Measurements from ENCODE around the gene PROX2. TPM values are rescaled to one million over a fixed set of nuclear protein-coding genes. Genes with fewer than 3 reads are reported as not detected.

PROX2 gene
- total and polyA plus RNA-seq, 2 donors: 0.09 to 0.14 TPM

DNA sequence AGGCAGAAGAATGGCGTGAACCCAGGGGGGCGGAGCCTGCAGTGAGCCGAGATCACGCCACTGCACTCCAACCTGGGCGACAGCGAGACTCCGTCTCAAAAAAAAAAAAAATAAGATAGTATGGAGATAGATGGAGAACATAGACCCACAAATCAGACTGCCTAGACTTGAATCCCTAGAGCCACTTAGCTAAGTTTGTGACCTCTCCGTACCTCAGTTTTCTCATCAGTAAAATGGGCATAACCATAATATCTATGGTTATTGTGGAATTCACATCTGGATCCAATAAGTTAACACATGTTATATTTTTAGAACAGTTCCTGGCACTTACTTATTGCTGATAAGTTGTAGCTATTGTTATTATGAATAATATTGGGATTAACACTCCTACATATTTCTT lies 7.2 kb downstream of the PROX2 start:
- Histone ChIP-seq H3K36me3 (ENCODE audit: control insufficient read depth in 2 of 2, insufficient read depth in 2 of 2, low read length in 1 of 2) (no peaks in the 10 kb centered on the region), H3K4me3 (ENCODE audit: low read length in 2 of 2) (no peak overlapping the region), H3K27ac (ENCODE audit: low read depth in 1 of 2, low read length in 1 of 2) (no peak overlapping the region), H3K9me3 (ENCODE audit: control insufficient read depth in 2 of 2, insufficient read depth in 1 of 2, low read length in 1 of 2) (no peaks in the 10 kb centered on the region), H3K27me3 (ENCODE audit: control insufficient read depth in 2 of 2, insufficient read depth in 1 of 2, low read length in 1 of 2) (no peaks in the 10 kb centered on the region), H3K4me1 (ENCODE audit: control insufficient read depth in 2 of 2, insufficient read depth in 2 of 2, low read length in 2 of 2) (peaks cover 0 to 7% of the 10 kb centered on the region in 2 donors)
- WGBS: 98% methylated on average over 8 of the region's 8 CpGs
- no peak for DNase-seq (ENCODE audit: low read depth in 6 of 9, low spot score in 9 of 9)

DNA sequence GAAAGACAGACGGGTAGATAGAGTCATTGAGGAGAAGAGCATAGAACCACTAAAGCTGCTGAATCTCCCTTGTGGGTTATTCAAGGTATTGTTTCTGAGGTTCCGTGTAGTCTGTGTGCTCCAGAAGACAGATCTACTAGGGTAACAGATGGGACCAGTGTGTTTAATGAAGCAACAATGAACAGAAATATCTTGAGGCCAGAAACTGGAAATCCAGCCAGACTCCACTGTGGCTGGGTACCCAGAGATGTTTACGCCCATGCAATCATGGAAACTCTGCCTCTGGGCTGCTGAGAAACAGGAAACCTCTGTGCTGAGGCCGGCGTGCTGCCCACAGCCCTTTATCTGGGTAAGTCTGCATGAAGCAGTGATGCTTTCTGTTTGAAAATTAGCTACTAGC lies 8.3 kb downstream of the PROX2 start:
- no peaks in the 10 kb centered on the region for H3K36me3 ChIP-seq (ENCODE audit: control insufficient read depth in 2 of 2, insufficient read depth in 2 of 2, low read length in 1 of 2)
- H3K4me3 ChIP-seq (ENCODE audit: low read length in 2 of 2): no peak overlapping the region
- no peak overlapping the region for H3K27ac ChIP-seq (ENCODE audit: low read depth in 1 of 2, low read length in 1 of 2)
- peak in 2 of 9 donors; percentile 28 to 52 for DNase-seq (ENCODE audit: low read depth in 6 of 9, low spot score in 9 of 9)
- H3K4me1 ChIP-seq (ENCODE audit: control insufficient read depth in 2 of 2, insufficient read depth in 2 of 2, low read length in 2 of 2): peaks cover 0 to 11% of the 10 kb centered on the region in 2 donors
- WGBS: 38% methylated on average over 5 of the region's 5 CpGs
- H3K9me3 ChIP-seq (ENCODE audit: control insufficient read depth in 2 of 2, insufficient read depth in 1 of 2, low read length in 1 of 2): no peaks in the 10 kb centered on the region
- no peaks in the 10 kb centered on the region for H3K27me3 ChIP-seq (ENCODE audit: control insufficient read depth in 2 of 2, insufficient read depth in 1 of 2, low read length in 1 of 2)

DNA sequence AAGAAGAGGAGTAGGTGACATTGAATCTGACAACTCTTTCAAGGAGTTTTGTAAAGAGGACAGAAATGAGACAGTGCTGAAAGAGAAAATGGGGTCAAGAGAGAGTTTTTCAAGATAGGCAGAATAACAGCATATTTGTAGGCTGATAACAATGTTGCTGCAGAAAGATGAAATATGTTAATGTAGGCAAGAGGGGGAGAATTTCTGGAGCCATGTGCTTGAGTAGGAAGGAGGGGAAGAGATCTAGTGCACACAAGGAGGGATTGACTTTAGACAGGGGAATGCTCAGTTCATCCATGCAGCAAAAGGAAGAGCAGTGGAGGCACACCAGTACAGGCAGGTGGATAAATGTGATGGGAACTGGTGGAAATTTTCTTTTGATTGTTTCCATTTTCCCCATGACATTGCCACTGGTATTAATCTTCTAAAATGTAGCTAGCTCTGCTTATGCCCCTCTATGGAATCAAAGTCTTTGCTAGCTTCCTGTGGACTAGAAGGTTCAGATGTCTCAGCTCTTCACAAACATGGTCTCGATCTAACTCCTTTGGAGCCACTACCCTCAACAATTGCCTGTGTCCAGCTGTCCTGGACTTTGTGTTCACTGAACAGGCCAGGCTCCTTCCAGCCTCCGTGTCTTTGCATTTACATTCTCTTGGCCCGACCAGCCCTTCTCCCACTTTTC lies 9.1 kb downstream of the PROX2 start:
- Histone ChIP-seq H3K9me3 (ENCODE audit: control insufficient read depth in 2 of 2, insufficient read depth in 1 of 2, low read length in 1 of 2) (no peaks in the 10 kb centered on the region), H3K27ac (ENCODE audit: low read depth in 1 of 2, low read length in 1 of 2) (no peak overlapping the region), H3K4me3 (ENCODE audit: low read length in 2 of 2) (no peak overlapping the region), H3K27me3 (ENCODE audit: control insufficient read depth in 2 of 2, insufficient read depth in 1 of 2, low read length in 1 of 2) (no peaks in the 10 kb centered on the region), H3K4me1 (ENCODE audit: control insufficient read depth in 2 of 2, insufficient read depth in 2 of 2, low read length in 2 of 2) (peaks cover 0 to 11% of the 10 kb centered on the region in 2 donors), H3K36me3 (ENCODE audit: control insufficient read depth in 2 of 2, insufficient read depth in 2 of 2, low read length in 1 of 2) (no peaks in the 10 kb centered on the region)
- WGBS: 95% methylated on average over 3 of the region's 3 CpGs
- no peak for DNase-seq (ENCODE audit: low read depth in 6 of 9, low spot score in 9 of 9)

GRCh38 chr14:74865156-74865555 lies 10.8 kb downstream of the PROX2 start:
- Histone ChIP-seq H3K27me3 (ENCODE audit: control insufficient read depth in 2 of 2, insufficient read depth in 1 of 2, low read length in 1 of 2) (no peaks in the 10 kb centered on the region), H3K36me3 (ENCODE audit: control insufficient read depth in 2 of 2, insufficient read depth in 2 of 2, low read length in 1 of 2) (no peaks in the 10 kb centered on the region), H3K27ac (ENCODE audit: low read depth in 1 of 2, low read length in 1 of 2) (no peak overlapping the region), H3K9me3 (ENCODE audit: control insufficient read depth in 2 of 2, insufficient read depth in 1 of 2, low read length in 1 of 2) (no peaks in the 10 kb centered on the region), H3K4me1 (ENCODE audit: control insufficient read depth in 2 of 2, insufficient read depth in 2 of 2, low read length in 2 of 2) (peaks cover 0 to 14% of the 10 kb centered on the region in 2 donors), H3K4me3 (ENCODE audit: low read length in 2 of 2) (no peak overlapping the region)
- 96% methylated on average over 5 of the region's 5 CpGs for WGBS
- DNase-seq (ENCODE audit: low read depth in 6 of 9, low spot score in 9 of 9): no peak

DNA sequence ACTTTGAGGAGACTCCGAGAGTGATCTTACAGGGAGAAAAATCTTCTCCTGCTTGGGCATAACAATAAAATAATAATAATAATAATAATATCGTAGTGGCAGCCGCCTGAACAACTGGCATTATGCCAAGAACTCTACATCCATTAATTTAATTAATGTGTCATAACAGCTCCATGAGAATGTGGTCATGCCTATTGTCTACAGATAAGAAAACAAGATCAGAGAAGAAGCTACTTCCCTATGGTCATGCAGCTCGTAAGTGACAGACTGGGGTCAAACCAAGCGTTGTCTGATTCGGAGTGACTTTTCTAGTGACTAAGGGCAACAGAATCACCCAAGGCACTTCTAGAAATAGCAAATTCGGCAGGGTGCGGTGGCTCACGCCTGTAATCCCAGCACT lies 11.7 kb downstream of the PROX2 start:
- H3K27me3 ChIP-seq (ENCODE audit: control insufficient read depth in 2 of 2, insufficient read depth in 1 of 2, low read length in 1 of 2): no peaks in the 10 kb centered on the region
- 95% methylated on average over 9 of the region's 9 CpGs for WGBS
- H3K4me3 ChIP-seq (ENCODE audit: low read length in 2 of 2): no peak overlapping the region
- peaks cover 0 to 14% of the 10 kb centered on the region in 2 donors for H3K4me1 ChIP-seq (ENCODE audit: control insufficient read depth in 2 of 2, insufficient read depth in 2 of 2, low read length in 2 of 2)
- no peaks in the 10 kb centered on the region for H3K9me3 ChIP-seq (ENCODE audit: control insufficient read depth in 2 of 2, insufficient read depth in 1 of 2, low read length in 1 of 2)
- H3K27ac ChIP-seq (ENCODE audit: low read depth in 1 of 2, low read length in 1 of 2): no peak overlapping the region
- H3K36me3 ChIP-seq (ENCODE audit: control insufficient read depth in 2 of 2, insufficient read depth in 2 of 2, low read length in 1 of 2): no peaks in the 10 kb centered on the region
- DNase-seq (ENCODE audit: low read depth in 6 of 9, low spot score in 9 of 9): no peak

GRCh38 chr14:74863274-74863673 lies 12.7 kb downstream of the PROX2 start:
- no peak for DNase-seq (ENCODE audit: low read depth in 6 of 9, low spot score in 9 of 9)
- H3K9me3 ChIP-seq (ENCODE audit: control insufficient read depth in 2 of 2, insufficient read depth in 1 of 2, low read length in 1 of 2): no peaks in the 10 kb centered on the region
- 50% methylated on average over 9 of the region's 9 CpGs for WGBS
- H3K27me3 ChIP-seq (ENCODE audit: control insufficient read depth in 2 of 2, insufficient read depth in 1 of 2, low read length in 1 of 2): no peaks in the 10 kb centered on the region
- no peak overlapping the region for H3K4me3 ChIP-seq (ENCODE audit: low read length in 2 of 2)
- peaks cover 0 to 14% of the 10 kb centered on the region in 2 donors for H3K4me1 ChIP-seq (ENCODE audit: control insufficient read depth in 2 of 2, insufficient read depth in 2 of 2, low read length in 2 of 2)
- no peak overlapping the region for H3K27ac ChIP-seq (ENCODE audit: low read depth in 1 of 2, low read length in 1 of 2)
- no peaks in the 10 kb centered on the region for H3K36me3 ChIP-seq (ENCODE audit: control insufficient read depth in 2 of 2, insufficient read depth in 2 of 2, low read length in 1 of 2)

DNA sequence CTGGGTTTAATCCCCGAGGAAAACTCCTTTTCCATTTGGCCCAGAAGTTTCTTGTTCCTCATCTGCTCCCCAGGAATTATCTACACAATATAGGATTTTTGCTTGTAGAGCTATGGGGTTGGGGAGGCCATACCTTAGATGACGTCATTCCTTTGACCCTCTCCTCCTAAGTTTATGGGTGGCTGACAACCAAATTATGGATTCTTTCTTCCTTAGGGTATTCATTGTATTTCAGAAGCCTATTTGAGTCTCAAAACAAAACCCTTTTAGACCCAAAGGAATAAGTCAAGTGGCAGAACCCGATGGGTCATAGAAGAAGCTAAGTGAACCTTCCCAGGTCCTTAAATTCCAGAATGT lies 14.2 kb downstream of the PROX2 start:
- H3K4me3 ChIP-seq (ENCODE audit: low read length in 2 of 2): no peak overlapping the region
- H3K36me3 ChIP-seq (ENCODE audit: control insufficient read depth in 2 of 2, insufficient read depth in 2 of 2, low read length in 1 of 2): no peaks in the 10 kb centered on the region
- DNase-seq (ENCODE audit: low read depth in 6 of 9, low spot score in 9 of 9): no peak
- peaks cover 0 to 7% of the 10 kb centered on the region in 2 donors for H3K4me1 ChIP-seq (ENCODE audit: control insufficient read depth in 2 of 2, insufficient read depth in 2 of 2, low read length in 2 of 2)
- H3K9me3 ChIP-seq (ENCODE audit: control insufficient read depth in 2 of 2, insufficient read depth in 1 of 2, low read length in 1 of 2): no peaks in the 10 kb centered on the region
- no peaks in the 10 kb centered on the region for H3K27me3 ChIP-seq (ENCODE audit: control insufficient read depth in 2 of 2, insufficient read depth in 1 of 2, low read length in 1 of 2)
- no peak overlapping the region for H3K27ac ChIP-seq (ENCODE audit: low read depth in 1 of 2, low read length in 1 of 2)
- WGBS: 89% methylated on average over 3 of the region's 3 CpGs

GRCh38 chr14:74860899-74861733 lies 14.8 kb downstream of the PROX2 start:
- 39% methylated on average over 7 of the region's 7 CpGs for WGBS
- DNase-seq (ENCODE audit: low read depth in 6 of 9, low spot score in 9 of 9): peak; percentile 59 to 95 (median 81)
- Histone ChIP-seq H3K4me1 (ENCODE audit: control insufficient read depth in 2 of 2, insufficient read depth in 2 of 2, low read length in 2 of 2) (peaks cover 2 to 9% of the 10 kb centered on the region in 2 donors), H3K4me3 (ENCODE audit: low read length in 2 of 2) (no peak overlapping the region), H3K27me3 (ENCODE audit: control insufficient read depth in 2 of 2, insufficient read depth in 1 of 2, low read length in 1 of 2) (no peaks in the 10 kb centered on the region), H3K9me3 (ENCODE audit: control insufficient read depth in 2 of 2, insufficient read depth in 1 of 2, low read length in 1 of 2) (no peaks in the 10 kb centered on the region), H3K36me3 (ENCODE audit: control insufficient read depth in 2 of 2, insufficient read depth in 2 of 2, low read length in 1 of 2) (no peaks in the 10 kb centered on the region), H3K27ac (ENCODE audit: low read depth in 1 of 2, low read length in 1 of 2) (no peak overlapping the region)

- no peaks in the 10 kb centered on the region for H3K27me3 ChIP-seq (ENCODE audit: control insufficient read depth in 2 of 2, insufficient read depth in 1 of 2, low read length in 1 of 2)
- no peak for DNase-seq (ENCODE audit: low read depth in 6 of 9, low spot score in 9 of 9)
- 76% methylated on average over 10 of the region's 10 CpGs for WGBS
- H3K27ac ChIP-seq (ENCODE audit: low read depth in 1 of 2, low read length in 1 of 2): no peak overlapping the region
- peaks cover 2 to 14% of the 10 kb centered on the region in 2 donors for H3K4me1 ChIP-seq (ENCODE audit: control insufficient read depth in 2 of 2, insufficient read depth in 2 of 2, low read length in 2 of 2)
- no peak overlapping the region for H3K4me3 ChIP-seq (ENCODE audit: low read length in 2 of 2)
- H3K9me3 ChIP-seq (ENCODE audit: control insufficient read depth in 2 of 2, insufficient read depth in 1 of 2, low read length in 1 of 2): no peaks in the 10 kb centered on the region
- no peaks in the 10 kb centered on the region for H3K36me3 ChIP-seq (ENCODE audit: control insufficient read depth in 2 of 2, insufficient read depth in 2 of 2, low read length in 1 of 2)
Observed at GRCh38 chr14:74859757-74860552, 16.0 kb downstream of the PROX2 start.
